ENCODE results near the gene SRP14.

GRCh38 chr15:40040293-40040635 lies 1.3 kb upstream of the SRP14 start:
- TF ChIP-seq CTCF (IDR thresholded peaks at IDR 0.05) = no peak
- TF ChIP-seq POLR2A (IDR thresholded peaks at IDR 0.05) = no peak
